Kidney glomerular epithelial cell (primary cell): ENCODE measurements around the gene DENND10.
"Not testable (repeated sequence)": the region's sequence is repeated elsewhere in the genome, so short reads cannot be mapped to it uniquely, and the experiment has no call there.

Experiments
- DNase-seq: peaks from one replicate; lab custom pipeline; 2025; lab: John Stamatoyannopoulos, UW

DENND10 gene, protein sequence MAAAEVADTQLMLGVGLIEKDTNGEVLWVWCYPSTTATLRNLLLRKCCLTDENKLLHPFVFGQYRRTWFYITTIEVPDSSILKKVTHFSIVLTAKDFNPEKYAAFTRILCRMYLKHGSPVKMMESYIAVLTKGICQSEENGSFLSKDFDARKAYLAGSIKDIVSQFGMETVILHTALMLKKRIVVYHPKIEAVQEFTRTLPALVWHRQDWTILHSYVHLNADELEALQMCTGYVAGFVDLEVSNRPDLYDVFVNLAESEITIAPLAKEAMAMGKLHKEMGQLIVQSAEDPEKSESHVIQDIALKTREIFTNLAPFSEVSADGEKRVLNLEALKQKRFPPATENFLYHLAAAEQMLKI

GRCh38 chr10:119103903-119104653 lies at the start of gene DENND10:
Gene DENND10 (plus strand): TSS chr10:119104113. CDS start chr10:119104143, 30 bp downstream.
- peak; percentile 52 for DNase-seq

DNA sequence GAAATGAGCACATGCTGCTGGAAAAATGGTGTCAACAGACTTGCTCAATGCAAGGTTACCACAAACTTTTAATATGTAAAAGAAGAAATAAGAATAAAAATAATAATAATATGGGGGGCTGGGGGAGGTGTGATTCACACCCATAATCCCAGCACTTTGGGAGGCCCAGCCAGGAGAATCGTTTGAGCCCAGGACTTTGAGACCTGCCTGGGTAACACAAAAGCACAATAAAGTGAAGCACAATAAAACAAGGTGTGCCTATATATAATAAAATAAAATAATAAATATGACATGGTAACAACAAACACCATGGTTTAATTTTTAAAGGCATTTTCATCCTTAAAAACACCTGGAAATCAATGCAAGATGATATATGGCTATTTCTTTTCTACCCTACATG lies 48.4 kb upstream of the DENND10 start:
- no peak for DNase-seq

GRCh38 chr10:119058010-119058409 lies 45.9 kb upstream of the DENND10 start:
- DNase-seq = no peak

DNA sequence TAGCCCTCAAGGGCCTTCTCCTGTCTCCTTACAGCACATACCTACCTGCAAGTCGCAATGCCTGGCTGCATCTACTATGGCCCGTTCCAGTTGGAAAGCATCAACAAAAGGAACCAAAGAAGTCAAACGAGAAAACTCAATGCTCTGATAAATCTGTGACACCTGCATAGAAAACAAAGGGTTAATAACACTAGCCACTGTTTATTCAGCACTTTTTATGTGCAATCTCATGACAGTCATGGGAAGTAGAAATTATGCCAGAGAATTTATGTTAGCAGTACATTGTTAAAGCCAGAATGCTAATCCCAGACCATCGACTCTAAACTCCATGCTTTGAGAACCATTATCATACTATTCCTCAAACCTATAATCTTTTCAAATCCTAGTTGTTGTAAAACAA lies 44.4 kb upstream of the DENND10 start:
- no peak for DNase-seq

- no peak for DNase-seq
Observed at GRCh38 chr10:119060107-119060506, 43.8 kb upstream of the DENND10 start.

GRCh38 chr10:119061352-119061751 lies 42.6 kb upstream of the DENND10 start:
- no peak for DNase-seq

- no peak for DNase-seq
Observed at GRCh38 chr10:119061926-119062325, 42.0 kb upstream of the DENND10 start.

GRCh38 chr10:119070395-119071165 lies 33.3 kb upstream of the DENND10 start:
- no peak for DNase-seq

DNA sequence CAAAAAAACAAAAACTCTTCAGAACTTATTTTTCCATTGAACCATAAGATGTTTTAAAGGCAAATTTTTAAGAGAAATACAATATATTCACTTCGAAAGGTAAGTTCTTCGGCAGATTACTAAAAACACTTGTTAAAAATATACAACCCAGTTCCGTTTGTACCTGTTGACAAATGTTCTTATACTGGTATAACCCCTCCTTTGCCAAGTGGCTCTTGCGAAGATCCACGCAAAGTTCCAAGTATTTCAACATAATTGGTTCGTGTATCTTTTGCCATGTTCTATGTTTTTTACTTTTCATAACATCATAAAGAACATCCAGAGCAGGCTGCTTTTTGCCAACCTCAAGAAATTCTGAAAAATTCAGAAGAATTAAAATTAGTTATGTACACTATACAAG lies 30.3 kb upstream of the DENND10 start:
- DNase-seq = no peak

- DNase-seq = no peak
Observed at GRCh38 chr10:119078422-119079179, 25.3 kb upstream of the DENND10 start.

GRCh38 chr10:119079599-119080520 lies 24.1 kb upstream of the DENND10 start:
- peak; percentile 63 for DNase-seq

- DNase-seq = peak; percentile 83
Observed at GRCh38 chr10:119080521-119081259, 23.2 kb upstream of the DENND10 start, which contains the start of gene EIF3A. Gene EIF3A (minus strand): TSS chr10:119080817. CDS start chr10:119080676, 141 bp downstream.

DNA sequence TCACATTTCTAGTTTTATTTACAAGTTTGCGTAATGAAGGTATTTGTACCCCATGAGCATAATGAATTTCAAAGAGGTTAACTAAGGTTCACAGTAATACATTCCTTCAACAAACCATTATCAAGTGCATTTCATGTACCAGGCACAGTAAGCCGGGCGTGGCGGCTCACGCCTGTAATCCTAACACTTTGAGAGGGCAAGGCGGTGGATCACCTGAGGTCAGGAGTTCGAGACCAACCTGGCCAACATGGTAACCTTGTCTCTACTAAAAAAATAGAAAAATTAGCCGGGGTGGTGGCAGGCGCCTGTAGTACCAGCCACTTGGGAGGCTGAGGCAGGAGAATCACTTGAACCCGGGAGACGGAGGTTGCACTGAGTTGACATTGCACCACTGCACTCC lies 19.0 kb upstream of the DENND10 start:
- no peak for DNase-seq

GRCh38 chr10:119087271-119087882 lies 16.5 kb upstream of the DENND10 start:
- DNase-seq = no peak

DNA sequence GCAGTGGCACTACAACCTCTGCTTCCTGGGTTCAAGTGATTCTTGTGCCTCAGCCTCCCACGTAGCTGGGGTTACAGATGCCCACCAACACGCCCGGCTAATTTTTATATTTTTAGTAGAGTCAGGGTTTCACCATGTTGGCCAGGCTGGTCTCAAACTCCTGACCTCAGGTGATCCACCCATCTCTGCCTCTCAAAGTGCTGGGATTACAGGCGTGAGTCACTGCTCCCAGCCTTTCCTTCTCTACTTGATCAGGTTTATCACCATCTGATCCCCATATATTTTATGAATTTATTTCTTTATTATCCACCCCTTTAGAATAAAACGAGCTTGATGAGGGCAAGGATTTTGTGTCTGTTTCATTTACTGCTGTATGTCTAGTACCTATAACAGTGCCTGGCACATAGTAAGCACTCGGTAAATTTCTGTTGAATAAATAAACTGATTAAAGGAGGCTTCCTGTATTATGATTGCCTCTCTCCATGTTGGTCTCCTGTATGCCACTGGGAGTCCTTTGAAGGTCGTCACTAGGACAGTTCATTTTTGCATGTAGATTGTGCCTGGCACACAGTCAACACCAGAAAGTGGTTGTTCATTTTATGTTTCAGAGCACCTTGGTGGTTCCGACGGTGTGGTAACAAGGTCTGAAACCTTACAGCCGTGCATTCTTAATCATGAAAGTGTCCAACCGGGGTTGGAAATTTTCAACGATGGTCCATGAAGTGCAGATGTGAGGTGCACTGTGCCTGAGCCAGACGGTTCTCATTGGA lies 13.7 kb upstream of the DENND10 start:
- DNase-seq = no peak

DNA sequence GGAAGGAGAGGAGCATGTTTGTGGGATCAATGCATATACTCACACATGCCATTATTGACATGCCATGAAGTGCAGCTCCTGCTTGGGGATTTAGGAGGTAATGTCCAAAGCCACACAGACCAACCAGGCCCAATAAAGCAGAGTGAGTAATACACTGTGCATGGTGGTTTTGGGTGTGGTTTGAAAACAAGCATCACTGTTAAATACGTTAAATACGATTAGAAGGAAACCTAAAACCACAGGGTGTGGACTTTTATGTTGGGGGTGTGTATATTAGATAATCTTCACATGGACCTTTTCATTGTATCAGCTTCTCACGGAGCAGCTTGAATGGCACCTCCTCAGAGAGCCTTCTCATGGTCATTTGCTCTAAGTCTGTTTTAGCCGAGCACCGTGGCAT lies 12.9 kb upstream of the DENND10 start:
- no peak for DNase-seq

- no peak for DNase-seq
Observed at GRCh38 chr10:119095640-119096039, 8.3 kb upstream of the DENND10 start.

GRCh38 chr10:119096641-119097415 lies 7.1 kb upstream of the DENND10 start:
- not testable (repeated sequence) for DNase-seq
